Dermis blood vessel endothelial cell (primary cell): Measurements from ENCODE around the gene OSBPL7. TPM values are rescaled to one million over a fixed set of nuclear protein-coding genes. Genes with fewer than 3 reads are reported as not detected.

ENCODE experiments used
- DNase-seq: peaks from one replicate; pipeline ENCODE4 v3.0.0; 2010
- total RNA-seq: library from RNA; depleted of rRNA; stranded (reverse); fragments of >200 nt; gene quantifications from 2 replicates; pipeline ENCODE4 v1.2.3, GENCODE V29; 2014

Gene OSBPL7
- total RNA-seq, 1 donor from 2014 or later: 11.6 TPM

GRCh38 chr17:47823519-47823918, 1.9 kb upstream of the OSBPL7 start:
- DNase-seq: no peak

GRCh38 chr17:47822785-47823184, 1.2 kb upstream of the OSBPL7 start:
- no peak for DNase-seq

- DNase-seq: no peak
These were observed 567 bp downstream of the OSBPL7 start for GRCh38 chr17:47821031-47821423.

- no peak for DNase-seq
These were observed 1.4 kb downstream of the OSBPL7 start for GRCh38 chr17:47820033-47820789.

DNA sequence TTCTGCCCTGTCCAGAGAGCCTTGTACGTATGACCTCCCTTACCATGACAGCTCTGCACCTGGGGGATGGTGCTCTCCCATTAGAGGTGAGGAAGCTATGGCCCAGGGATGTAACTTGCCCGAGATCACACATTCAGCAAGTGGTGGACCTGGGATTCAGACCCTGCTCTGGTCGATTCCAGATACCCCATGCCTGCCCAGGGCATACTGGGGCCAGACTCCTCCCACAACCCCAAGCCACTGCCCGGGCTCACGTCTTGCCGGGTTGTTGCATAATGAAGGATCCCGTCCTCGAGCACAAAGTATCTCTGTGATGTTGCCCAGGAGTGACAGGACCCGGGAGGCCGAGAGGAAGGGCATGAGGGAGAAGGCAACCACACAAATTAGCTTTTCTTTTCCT, 2.1 kb downstream of the OSBPL7 start:
- DNase-seq: no peak

- no peak for DNase-seq
These were observed 3.4 kb downstream of the OSBPL7 start for GRCh38 chr17:47818002-47818695.

GRCh38 chr17:47816947-47817346, 4.6 kb downstream of the OSBPL7 start:
- DNase-seq: no peak

GRCh38 chr17:47816111-47816735, 5.4 kb downstream of the OSBPL7 start:
- no peak for DNase-seq

GRCh38 chr17:47815106-47815918, 6.3 kb downstream of the OSBPL7 start:
- DNase-seq: no peak

DNA sequence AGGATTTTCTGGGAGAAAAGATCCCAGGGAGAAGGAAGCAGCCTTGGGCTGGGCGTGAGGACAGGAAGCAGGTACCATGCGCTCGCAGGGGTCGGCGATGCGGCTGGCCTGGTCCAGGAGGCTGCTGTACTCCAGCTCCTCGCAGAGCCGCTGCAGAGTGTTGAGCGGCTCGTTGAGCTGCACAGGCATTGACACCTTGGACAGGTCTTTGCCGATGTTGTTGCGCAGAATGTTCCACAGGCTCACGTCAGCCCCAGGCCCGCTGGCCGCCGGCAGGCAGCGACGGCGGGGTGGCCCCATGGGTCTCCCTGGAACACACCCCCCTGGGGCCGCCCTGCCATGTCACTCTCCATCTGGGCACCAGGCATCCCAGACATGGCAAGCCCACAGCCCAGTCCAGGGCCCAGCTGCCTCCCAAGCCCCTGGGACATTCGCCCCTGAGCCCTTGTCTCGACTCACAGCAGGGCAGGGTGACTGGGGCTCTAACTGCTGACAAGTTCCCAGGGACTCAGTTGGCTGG, 8.0 kb downstream of the OSBPL7 start:
- no peak for DNase-seq

DNA sequence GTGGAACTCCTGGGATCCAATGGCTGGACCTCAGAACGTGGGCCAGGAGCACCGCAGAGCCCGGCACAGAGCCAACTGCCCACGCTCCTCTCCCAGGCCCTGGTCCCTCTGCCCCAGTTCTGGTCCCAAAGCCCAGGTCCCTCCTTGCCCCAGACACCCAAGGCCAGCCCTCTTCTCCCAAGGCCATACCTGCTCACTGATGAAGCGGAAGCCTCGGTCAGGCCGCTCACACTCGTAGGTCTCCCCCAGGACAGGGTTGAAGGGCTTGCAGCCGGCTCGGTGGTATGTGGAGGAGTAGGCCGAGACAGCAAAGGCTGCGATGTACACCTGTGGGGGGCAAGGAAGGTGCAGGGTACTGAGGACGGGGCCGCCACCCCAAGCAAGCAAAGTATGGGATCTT, 8.5 kb downstream of the OSBPL7 start:
- no peak for DNase-seq

GRCh38 chr17:47812146-47812920, 9.3 kb downstream of the OSBPL7 start:
- DNase-seq: no peak

- DNase-seq: no peak
These were observed 9.9 kb downstream of the OSBPL7 start for GRCh38 chr17:47811709-47812108.

GRCh38 chr17:47810901-47811635, 10.5 kb downstream of the OSBPL7 start:
- DNase-seq: no peak

GRCh38 chr17:47810200-47810821, 11.3 kb downstream of the OSBPL7 start:
- DNase-seq: peak; percentile 76

DNA sequence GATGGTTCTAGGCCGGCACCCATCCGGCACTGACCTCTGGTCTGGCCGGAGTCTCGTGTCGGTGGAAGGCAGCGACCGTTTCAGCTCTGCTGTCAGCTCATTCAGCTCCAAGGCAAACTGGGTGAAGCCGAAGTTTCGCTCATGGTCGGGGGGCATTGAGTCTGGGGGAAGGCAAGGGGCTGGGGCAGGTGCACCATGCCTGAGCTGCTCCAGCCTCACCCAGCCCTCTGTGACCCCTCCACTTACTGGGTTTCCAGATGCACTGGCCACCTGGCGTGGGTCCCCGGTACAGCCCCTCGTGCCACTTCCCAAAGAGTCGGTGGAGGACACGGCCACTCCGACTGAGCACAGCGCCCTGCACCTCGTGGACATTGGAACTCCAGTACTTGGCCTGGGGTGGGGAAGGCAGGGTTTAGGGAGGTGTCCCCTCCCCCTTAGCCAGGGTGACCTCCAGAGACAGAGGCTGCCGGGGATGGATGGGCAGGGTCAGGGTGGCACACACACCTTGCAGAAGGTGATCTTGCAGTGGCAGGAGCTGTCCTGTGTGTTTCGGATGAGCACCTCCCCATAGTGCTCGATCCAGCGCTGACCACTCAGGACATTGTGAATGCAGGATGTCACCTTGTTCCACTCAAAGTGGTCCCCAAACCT, 12.6 kb downstream of the OSBPL7 start:
- no peak for DNase-seq

DNA sequence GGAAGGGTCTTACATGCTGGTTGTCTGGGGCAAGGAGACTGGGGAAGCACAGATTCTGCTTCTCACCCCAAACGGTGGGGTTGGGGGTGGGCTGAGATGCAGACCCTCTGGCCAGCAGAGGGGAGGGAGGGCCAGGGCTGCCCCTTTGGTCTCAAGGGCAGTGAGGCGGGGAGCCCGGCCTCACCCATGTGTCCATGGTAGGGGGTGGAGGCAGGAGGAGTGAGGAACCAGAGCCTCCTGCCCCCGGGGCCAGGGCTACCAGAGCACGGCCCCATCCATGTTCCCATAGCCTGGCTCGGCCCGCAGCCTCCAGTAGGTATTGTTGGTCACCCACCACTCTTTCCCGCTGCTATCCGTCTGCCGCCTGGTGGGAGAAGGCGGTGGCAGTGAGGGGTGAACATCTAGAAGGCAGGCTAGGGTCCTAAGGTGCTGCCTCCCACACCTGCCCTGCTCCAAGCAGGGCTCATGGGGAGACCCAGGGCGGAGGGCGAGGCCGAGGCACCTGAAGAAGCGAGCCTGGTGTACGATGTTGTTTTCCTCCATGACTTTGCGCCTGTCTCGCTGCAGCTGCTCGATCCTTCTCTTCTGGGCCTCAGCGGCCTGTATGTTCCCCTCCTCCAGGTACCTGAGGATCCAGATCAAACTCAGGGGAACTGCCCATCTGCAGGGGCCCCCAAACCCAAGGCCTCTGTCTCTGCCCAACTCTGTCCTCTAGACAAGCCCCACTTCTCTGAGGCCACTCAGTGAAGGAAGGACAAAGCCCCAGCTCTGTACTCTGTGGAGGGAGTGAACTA, 13.4 kb downstream of the OSBPL7 start:
- DNase-seq: no peak

DNA sequence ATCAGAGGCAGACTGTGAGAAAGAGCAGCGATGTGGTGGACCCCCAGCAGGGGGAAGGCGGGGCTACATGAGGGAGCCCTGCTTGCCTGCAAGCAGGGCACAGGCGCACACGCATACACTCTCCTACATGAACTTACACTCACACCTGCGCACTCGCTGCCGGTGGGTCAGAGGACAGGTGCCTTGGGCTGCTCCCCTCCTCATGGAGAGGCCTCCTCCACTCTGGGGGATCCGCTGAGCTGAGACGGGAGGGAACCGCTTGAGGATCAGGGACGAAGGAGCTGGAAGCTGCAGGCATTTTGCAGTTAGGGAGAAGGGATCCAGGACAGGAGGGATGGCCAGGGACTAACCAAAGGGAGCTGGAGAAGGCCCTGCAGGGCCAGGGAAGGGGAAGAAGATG, 14.2 kb downstream of the OSBPL7 start:
- DNase-seq: no peak

- no peak for DNase-seq
These were observed 14.7 kb downstream of the OSBPL7 start for GRCh38 chr17:47806913-47807255.
